IPS-NIHi7 (cell line): ENCODE data around the gene TRMT2A.
"Not testable (repeated sequence)": the region's sequence is repeated elsewhere in the genome, so short reads cannot be mapped to it uniquely, and the experiment has no call there.

Experiments
- DNase-seq: peaks from one replicate; pipeline ENCODE4 v3.0.0; 2012; ENCODE audit warnings: mixed read lengths; ENCODE audit errors: extremely low spot score

Gene TRMT2A

GRCh38 chr22:20116951-20117632 is at the start of gene TRMT2A:
Gene TRMT2A, minus strand, starts transcription at chr22:20117226. Its CDS starts 320 bp downstream, at chr22:20116906.
- peak; percentile 98 for DNase-seq

DNA sequence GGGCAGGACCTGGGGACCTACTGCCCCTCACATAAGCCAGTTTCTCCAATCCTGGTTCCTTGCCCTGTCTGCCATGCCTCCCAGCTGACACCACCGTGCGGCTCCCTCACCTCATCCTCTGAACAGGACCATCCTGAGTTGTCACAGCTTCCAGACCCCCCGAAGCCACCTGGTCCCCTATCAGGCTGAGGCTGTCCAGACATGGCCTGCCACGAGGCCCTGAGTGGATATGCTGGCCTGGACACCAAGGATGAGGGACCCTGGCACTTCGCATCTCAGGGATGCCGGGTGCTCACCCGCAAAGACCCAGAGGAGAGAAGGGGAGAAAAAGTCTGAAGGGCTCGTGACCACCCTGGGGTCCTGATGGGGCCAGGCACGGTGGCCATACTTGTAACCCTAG is 49.7 kb upstream of the TRMT2A start:
- DNase-seq: no peak

- DNase-seq: no peak
These were observed 48.9 kb upstream of the TRMT2A start for GRCh38 chr22:20165913-20166312.

- DNase-seq: no peak
These were observed 48.4 kb upstream of the TRMT2A start for GRCh38 chr22:20165421-20165820.

DNA sequence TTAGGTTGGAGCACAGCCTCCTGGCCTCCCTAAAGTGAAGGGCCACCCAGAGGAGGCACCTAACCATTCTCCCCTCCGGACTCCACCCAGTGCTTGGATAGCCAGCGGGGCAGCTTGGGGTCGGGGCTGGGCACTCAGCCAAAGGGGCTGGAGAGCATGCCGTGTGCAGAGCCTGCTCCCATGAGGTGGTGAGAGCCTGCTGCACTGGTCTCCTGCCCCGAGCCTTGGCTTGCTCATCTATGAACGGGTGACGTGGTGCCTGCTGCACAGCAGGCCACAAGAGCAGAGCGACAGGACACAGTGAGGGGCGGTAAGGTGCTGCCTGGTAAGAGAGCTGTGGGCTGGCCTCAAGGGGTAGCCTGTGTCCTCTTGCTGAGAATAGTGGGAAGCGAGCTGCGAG is 47.8 kb upstream of the TRMT2A start:
- no peak for DNase-seq

GRCh38 chr22:20160041-20160440 is 43.0 kb upstream of the TRMT2A start:
- DNase-seq: no peak

DNA sequence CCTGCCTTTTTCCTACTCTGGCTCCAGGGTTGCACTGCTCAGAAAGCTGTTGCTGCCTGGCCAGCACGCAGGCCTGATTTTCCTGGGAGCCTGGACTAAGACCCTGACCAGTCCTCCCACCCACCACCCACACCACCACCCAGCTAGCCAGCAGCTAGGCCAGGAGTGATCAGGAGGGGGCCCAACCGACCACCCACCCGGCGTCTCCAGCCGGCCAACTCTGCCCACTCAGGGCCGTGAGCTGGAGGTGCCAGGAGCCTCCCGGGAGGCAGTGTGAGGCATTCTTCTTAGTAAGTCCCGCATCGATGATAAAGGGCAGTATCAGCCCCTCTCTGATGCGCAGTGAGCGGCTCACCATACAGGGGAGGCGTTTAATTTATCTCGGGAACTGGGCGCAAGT is 42.5 kb upstream of the TRMT2A start:
- not testable (repeated sequence) for DNase-seq

DNA sequence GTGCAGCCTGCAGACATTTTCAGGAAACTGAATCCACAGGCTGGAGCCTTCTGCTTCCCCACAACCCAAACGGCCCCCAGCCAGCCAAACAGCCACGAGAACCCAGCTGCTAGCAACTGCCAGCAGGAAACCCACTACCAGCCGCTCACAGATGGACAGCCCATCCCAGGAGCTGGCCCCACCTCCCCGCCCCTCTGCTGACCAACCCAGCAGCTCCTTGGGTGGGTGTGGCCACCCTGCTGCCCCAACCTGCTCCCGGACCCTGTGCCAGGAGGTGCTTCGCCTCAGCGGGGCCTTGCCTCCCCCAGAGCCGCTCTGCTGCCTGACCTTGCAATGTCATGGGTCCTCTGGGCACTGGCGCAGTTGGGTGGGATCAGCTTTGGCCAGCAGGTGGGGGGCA is 42.0 kb upstream of the TRMT2A start:
- DNase-seq: peak; percentile 81

DNA sequence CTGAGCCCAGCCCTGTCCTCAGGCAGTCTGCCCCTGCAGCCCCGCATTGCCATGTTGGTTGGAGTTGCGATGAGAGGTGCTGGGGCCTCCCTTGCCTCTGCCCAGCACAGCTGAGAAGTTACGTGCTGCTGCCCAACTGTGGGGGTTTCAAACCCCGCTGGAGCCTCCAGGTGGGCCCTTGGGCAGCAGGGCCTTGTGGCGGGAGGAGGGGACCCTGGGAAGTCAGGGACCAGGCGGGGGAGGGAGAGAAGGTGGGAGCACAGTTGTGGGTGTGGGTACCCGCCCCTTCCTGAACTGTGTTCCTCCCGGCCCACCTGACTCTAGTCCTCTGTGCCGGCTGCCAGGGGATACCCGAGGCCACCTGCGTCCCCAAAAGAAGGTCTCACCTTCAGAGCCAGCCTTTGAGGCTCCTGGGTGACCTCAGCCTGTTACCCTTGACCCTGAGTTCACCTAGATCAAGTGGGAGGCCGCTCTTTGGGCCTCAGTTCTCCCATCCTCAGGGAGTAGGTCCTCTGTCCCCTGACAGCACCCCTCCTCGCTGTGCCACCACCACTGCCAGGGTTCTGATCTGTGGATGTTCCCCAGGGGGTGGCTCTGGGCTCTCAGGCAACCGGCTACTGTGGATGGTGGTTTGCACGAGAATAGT is 41.5 kb upstream of the TRMT2A start:
- no peak for DNase-seq

DNA sequence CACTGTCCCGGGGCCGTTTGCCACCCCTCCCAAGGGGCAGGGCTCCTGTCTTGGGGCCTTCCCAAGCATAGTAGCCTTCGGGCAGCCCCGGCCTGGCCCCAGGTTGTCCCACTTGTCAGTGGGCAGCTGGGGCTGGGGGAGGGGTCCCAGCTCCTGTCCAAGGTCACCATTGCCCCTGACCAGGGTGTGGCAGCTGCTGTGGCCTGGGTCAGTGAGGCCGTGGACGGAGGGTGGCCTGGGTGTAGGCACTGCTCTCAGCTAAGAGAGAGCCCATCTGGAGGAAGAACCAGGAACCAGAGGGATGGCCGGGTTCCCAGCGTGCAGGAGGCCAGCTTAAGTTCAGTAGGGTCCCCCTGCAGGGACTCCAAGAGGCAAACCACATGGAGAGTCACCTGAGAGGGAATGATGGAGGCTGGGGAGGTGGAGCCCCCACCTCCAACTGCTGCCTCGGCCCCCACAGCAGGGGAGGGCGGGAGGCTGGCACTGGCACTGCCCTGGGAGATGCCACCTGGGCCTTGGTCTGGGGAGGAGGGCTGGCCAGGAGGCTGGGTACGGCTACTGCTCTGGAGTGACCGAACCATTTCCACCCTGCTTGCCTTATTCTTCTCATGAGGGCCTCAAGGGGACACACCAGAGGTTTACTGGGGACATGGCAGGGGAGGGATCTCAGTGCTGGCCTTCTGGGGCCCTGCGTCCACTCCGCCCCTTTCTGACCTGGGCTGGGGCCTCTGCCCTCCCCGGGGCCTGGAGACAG is 40.6 kb upstream of the TRMT2A start:
- DNase-seq: no peak

- peak; percentile 92 for DNase-seq
These were observed 39.8 kb upstream of the TRMT2A start for GRCh38 chr22:20156611-20157429.

DNA sequence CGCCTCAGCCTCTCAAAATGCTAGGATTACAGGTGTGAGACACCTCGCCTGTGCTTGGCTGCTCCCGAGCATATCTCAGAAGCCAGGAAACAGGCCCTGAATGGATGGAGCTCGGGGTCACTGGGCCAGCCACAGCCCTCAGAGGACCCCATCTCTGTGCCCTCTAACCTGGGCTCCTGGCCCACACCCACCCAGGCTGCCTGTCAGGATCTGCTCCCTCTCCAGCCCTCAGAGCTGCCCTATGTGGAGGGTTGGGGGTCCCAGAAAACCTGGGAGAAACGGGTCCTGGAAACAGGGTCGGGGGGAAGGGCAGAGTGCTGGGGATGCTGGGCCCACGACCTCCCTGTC is 39.0 kb upstream of the TRMT2A start:
- DNase-seq: no peak

- no peak for DNase-seq
These were observed 38.5 kb upstream of the TRMT2A start for GRCh38 chr22:20155330-20156041.

DNA sequence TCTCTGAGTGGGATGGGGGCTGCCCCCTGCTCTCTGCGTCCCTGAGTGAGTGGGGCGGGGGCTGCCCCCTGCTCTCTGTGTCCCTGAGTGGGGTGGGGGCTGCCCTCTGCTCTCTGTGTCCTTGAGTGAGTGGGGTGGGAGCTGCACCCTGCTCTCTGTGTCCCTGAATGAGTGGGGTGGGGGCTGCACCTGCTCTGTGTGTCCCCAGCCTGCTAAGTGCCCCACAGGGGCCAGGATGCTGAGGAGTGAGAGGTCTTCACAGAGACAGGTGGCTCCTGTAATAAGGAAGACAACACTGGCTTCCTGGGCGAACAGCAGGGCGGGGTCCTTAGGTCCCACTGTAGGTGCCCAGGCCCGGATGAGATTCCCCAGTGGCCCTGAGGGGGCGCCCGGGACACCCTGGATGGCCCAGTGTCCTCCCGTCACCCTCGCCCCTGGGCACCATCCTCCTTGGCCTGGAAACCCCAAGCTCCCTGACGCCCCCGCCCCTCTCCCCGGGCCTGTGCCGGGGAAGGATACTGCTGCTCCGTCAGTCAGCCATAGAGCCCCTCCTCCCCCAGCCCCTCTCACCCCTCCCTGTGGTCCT is 37.7 kb upstream of the TRMT2A start:
- no peak for DNase-seq

- peak; percentile 53 for DNase-seq
These were observed 36.9 kb upstream of the TRMT2A start for GRCh38 chr22:20153945-20154344.

GRCh38 chr22:20152464-20152890 is 35.5 kb upstream of the TRMT2A start:
- no peak for DNase-seq

DNA sequence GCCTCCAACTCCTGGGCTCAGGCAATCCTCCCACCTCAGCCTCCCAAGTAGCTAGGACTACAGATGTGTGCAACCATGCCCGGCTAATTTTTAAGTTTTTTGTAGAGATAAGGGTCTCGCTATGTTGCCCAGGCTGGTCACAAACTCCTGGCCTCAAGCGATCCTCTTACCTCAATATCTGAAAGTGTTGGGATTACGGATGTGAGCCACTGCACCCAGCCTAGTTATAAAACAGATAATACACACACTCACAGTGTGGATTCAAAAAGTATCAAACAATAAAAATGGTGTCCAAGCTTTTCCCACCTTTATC is 34.2 kb upstream of the TRMT2A start:
- DNase-seq: no peak

DNA sequence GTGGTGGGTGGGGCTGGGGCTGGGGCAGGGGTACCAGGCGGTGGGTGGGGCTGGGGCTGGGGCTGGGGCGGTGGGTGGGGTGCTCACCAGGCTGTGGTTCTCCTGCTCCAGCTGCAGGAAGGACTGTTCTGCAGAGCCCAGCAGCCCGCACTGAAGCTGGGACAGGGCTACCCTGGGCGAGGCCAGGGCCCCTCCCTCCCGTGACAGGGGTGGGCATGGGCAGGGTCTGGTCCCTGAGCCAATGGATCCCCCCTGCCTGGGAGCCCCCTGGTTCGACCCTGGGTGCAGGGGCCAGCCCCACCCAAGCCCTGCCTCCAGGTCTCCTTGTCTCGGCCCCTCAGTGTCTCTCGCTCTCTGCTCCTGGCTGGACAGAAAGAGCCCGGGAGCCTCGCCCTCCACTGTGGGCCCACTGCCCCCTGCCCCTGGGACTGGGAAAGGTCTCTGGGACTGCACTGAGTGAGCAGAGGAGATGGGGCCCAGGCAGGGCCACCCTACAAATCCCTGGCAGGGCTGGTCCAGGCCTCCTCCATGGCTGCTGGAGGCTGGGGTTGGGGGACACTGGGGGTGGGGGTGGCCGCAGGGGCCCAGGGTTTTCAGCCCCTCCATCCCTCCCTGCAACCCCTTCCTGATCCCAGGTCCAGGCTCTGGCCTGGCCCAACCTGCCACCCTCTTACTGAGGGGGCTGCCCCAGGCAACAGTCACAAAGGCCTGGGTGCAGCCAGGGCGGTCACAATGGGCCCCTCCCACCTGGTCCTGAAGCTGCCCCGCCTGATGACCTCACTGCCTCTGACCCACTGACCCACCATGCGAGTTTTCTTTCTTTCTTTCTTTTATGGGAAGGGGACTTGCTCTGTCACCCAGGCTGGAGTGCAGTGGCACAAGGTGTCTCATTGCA is 33.6 kb upstream of the TRMT2A start, which contains the start of gene CCDC188:
Gene CCDC188 (minus strand): TSS at position 675 of the 895 bp plus-strand sequence. CDS start 69 bp downstream, at position 606.
- DNase-seq: no peak

DNA sequence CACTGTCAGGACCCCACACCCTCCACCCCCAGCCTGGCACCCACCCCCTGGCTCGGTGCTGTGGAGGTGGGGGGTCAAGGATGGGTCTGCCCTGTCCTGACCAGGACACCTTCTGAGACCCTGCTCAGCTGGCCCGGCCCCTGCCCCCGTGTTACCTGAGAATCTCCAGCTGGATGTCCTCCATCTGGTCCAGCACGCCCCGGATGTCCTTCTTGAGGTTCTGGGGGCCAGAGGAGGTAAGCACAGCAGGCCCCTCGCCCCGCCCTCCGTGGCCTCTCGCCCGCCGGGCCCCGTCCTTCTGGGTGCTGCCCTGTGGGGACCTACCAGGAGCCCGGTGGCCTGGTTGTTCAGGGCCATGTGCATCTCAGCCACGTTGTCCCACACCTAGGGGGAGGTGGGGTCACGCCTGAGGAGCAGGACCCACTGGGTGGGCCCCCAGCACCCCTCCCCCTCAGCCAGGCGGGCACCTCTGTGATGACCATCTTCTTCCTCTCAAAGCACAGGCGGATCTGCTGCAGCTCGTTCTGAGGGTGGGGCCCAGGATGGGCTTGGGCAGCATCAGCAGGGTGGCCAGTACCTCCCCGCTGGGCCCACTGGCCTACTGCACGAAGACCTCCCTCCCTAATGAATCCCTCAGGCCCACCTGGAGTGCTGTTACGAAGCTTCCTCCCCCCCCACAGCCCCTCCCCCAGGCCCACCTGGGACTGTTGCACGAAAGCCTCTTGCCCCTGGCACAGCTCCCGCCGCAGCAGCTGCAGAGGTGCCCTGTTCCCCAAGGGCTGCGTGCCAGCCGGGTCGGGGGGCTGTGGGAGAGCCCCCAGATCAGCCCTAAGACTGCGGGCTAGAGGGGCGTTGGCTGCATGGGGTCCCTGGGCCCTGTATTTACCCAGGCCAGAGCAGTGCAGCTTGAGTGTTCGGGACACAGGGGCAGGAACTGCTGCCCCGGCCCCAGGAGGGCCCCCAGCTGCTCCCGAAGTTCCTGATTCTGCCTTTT is 32.5 kb upstream of the TRMT2A start:
- DNase-seq: no peak
